Superior temporal gyrus (tissue), 1 donor: ENCODE data around the gene ANTKMT.

Experiments used
- DNase-seq: peaks from one replicate; pipeline ENCODE4 v3.0.0-alpha.2; 2016; ENCODE audit errors: extremely low spot score

Gene ANTKMT

GRCh38 chr16:720990-721764, at the start of gene ANTKMT:
TSS of gene ANTKMT (plus strand) at chr16:721146. CDS start at chr16:721275, 129 bp downstream.
- peak; percentile 76 for DNase-seq

- DNase-seq = no peak
These were observed 49.4 kb upstream of the ANTKMT start for GRCh38 chr16:671353-672131.

GRCh38 chr16:672371-672770, 48.6 kb upstream of the ANTKMT start:
- DNase-seq = no peak

- no peak for DNase-seq
These were observed 48.1 kb upstream of the ANTKMT start for GRCh38 chr16:672851-673250.

GRCh38 chr16:673399-673991, 47.5 kb upstream of the ANTKMT start:
- no peak for DNase-seq

- DNase-seq = no peak
These were observed 46.6 kb upstream of the ANTKMT start for GRCh38 chr16:674214-674881.

GRCh38 chr16:674968-675883, 45.7 kb upstream of the ANTKMT start, which contains the start of gene RHBDL1:
TSS of gene RHBDL1 (plus strand) at chr16:675671. CDS start at chr16:675791, 120 bp downstream.
- DNase-seq = no peak

- no peak for DNase-seq
These were observed 44.9 kb upstream of the ANTKMT start for GRCh38 chr16:675884-676564.

GRCh38 chr16:676565-676902, 44.4 kb upstream of the ANTKMT start:
- no peak for DNase-seq

GRCh38 chr16:676913-677312, 44.0 kb upstream of the ANTKMT start:
- no peak for DNase-seq

- DNase-seq = no peak
These were observed 43.4 kb upstream of the ANTKMT start for GRCh38 chr16:677316-678190.

GRCh38 chr16:678209-678857, 42.6 kb upstream of the ANTKMT start:
- DNase-seq = no peak

- DNase-seq = no peak
These were observed 41.8 kb upstream of the ANTKMT start for GRCh38 chr16:678858-679813.

- DNase-seq = peak; percentile 74
These were observed 40.9 kb upstream of the ANTKMT start, which contains the start of gene STUB1 for GRCh38 chr16:679814-680624. TSS of gene STUB1 (plus strand) at chr16:680410. CDS start at chr16:680526, 116 bp downstream.

GRCh38 chr16:680625-680945, 40.4 kb upstream of the ANTKMT start:
- DNase-seq = no peak

- DNase-seq = no peak
These were observed 39.8 kb upstream of the ANTKMT start for GRCh38 chr16:680967-681745.
